Suppressor macrophage treated with lipopolysaccharide for 1 hour (primary cell): ENCODE results near the gene ANKRD36.
"Not testable (repeated sequence)": the region's sequence is repeated elsewhere in the genome, so short reads cannot be mapped to it uniquely, and the experiment has no call there.

Source experiments
- DNase-seq, 3 donors: peaks; one replicate each; pipeline ENCODE4 v3.0.0-alpha.2; 2020 to 2022

ANKRD36 gene

DNA sequence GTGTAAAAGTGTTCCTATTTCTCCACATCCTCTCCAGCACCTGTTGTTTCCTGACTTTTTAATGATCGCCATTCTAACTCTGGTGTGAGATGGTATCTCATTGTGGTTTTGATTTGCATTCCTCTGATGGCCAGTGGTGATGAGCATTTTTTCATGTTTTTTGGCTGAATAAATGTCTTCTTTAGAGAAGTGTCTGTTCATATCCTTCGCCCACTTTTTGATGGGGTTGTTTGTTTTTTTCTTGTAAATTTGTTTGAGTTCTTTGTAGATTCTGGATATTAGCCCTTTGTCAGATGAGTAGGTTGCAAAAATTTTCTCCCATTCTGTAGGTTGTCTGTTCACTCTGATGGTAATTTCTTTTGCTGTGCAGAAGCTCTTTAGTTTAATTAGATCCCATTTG is 16.1 kb downstream of the ANKRD36 start:
- not testable (repeated sequence) for DNase-seq

DNA sequence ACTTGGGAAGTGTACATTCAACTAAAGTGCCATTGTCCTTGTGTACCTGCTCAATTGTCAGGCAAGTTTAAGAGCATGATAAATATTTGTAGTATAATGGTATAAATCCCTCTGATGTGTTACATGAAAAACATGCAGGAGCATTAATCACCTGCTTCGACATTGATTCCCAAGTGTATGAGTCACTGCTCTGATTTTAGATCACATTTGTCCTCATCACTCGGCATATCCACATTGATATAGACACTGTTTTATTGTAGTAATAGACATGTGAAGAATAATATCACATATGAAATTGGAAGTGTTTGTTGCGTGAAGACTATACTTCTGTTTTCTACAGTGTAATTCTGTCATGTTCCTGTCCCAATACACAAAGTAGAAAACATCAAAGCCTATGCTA is 31.1 kb downstream of the ANKRD36 start:
- DNase-seq, result not testable (repeated sequence)

DNA sequence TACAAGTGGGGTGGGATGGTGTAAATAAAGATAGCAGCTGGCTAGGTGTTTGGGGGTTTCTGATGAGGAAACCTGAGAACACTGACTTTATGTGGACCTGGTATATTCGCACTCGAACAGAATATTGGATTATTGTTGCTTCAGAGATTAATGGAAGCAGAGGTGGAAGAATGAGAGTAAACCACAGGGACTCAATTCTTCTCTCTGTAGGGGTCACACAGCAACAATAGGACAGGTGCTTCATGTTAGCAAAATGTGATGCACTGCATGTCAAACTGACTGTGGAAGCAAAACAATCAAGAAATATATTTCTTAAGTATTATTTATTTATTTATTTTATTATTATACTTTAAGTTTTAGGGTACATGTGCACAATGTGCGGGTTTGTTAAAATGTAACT is 53.6 kb downstream of the ANKRD36 start:
- not testable (repeated sequence) for DNase-seq

DNA sequence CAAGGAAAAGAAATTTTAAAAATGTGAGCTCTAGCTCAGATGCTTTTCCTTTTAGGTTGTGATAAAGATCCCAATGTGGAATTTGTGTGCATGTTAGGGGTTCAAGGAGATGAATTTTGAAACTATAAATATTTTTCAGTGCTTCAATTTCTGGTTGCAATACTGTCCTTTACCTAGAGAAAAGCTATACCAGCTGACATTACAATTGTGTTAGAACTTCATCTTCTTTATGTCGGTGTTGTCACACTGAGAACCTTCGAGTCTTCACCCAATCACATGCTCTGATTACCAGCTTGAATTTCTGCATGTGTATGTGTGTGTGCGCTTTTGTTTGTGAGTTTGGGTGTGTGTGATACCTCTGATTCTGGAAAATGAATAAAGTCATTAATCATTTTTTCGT is 55.0 kb downstream of the ANKRD36 start:
- DNase-seq, result not testable (repeated sequence)

DNA sequence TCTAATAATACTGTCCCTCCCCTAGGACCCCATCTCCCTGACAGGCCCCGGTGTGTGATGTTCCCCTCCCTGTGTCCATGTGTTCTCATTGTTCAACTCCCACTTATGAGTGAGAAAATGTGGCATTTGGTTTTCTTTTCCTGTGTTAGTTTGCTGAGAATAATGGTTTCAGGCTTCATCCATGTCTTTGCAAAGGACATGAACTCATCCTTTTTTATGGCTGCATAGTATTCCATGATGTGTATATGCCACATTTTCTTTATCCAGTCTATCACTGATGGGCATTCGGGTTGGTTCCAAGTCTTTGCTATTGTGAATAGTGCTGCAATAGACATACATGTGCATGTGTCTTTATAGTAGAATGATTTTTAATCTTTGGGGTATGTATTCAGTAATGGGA is 55.6 kb downstream of the ANKRD36 start:
- DNase-seq, result not testable (repeated sequence)

DNA sequence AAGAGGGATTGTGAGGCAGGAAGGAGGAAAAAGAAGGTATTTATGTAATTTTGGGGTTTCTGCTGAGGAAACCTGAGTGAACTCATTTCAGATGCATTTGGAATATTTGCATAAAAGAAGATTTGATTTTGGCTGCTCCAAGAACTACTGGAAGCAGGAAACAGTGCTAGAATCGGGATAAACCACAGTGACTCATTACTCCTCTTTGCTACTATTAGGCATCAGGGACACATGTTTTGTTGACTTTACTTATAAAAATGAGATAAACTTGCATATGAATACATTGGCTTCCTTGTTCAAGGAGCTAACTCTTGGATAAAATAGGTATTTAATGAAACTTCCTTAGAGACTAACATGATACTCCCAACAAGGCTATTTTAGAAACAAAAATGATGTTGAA is 67.4 kb downstream of the ANKRD36 start:
- DNase-seq, result not testable (repeated sequence)

DNA sequence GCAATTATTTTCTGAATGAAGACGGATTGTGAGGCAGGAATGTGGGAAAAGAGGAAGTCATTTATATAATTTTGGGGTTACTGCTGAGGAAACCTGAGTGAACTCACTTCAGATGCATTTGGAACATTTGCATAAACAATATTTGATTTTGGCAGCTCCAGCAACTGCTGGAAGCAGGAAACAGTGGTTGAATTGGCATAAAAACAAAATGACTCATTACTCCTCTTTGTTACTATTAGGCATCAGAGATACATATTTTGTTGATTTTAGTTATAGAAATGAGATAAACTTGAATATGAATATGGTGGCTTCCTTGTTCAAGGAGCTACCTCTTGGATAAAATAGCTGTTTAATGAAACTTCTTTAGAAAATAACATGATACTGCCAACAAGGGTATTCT is 82.4 kb downstream of the ANKRD36 start:
- DNase-seq, result not testable (repeated sequence)

DNA sequence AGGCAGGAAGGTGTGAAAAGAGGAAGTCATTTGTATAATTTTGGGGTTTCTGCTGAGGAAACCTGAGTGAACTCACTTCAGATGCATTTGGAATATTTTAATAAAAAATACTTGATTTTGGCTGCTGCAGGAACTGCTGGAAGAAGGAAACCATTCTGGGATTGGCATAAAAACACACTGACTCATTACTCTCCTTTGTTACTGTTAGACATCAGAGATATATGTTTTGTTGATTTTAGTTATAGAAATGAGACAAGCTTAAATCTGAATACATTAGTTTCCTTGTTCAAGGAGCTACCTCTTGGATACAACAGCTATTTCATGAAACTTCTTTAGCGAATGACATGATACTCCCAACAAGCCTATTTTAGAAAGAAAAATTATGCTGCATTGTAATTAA is 84.3 kb downstream of the ANKRD36 start:
- DNase-seq, result not testable (repeated sequence)

DNA sequence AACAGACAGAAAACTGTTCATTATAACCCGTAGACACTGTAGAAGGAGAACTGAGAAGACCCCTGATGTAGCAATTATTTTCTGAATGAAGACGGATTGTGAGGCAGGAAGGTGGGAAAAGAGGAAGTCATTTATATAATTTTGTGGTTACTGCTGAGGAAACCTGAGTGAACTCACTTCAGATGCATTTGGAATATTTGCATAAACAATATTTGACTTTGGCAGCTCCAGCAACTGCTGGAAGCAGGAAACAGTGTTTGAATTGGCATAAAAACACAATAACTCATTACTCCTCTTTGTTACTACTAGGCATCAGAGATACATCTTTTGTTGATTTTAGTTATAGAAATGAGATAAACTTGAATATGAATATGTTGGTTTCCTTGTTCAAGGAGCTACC is 87.9 kb downstream of the ANKRD36 start:
- DNase-seq, result not testable (repeated sequence)

DNA sequence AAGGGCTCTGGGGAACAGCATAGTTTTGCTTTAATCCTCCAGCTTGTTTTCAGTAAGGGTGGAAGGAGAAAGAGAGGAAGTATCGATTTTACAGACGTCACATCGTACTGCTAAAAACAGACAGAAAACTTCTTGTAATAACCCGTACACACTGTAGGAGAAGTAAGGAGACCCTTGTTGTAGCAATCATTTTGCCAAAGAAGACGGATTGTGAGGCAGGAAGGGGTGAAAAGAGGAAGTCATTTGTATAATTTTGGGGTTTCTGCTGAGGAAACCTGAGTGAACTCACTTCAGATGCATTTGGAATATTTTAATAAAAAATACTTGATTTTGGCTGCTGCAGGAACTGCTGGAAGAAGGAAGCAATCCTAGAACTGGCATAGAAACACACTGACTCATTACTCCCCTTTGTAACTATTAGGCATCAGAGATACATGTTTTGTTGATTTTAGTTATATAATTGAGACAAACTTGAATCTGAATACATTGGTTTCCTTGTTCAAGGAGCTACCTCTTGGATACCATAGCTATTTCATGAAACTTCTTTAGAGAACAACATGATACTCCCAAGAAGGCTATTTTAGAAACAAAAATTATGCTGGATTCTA is 89.8 kb downstream of the ANKRD36 start:
- DNase-seq, result peak in 1 of 3 donors; percentile 13

DNA sequence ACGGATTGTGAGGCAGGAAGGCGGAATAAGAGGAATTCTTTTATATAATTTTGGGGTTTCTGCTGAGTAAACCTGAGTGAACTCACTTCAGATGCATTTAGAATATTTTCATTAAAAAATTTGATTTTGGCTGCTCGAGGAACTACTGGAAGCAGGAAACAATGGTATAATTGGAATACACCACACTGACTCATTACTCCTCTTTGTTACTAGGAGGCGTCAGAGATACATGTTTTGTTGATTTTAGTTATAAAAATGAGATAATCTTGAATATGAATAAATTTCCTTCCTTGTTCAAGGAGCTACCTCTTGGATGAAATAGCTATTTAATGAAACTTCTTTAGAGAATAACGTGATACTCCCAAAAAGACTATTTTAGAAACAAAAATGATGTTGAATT is 97.4 kb downstream of the ANKRD36 start:
- no peak for DNase-seq

DNA sequence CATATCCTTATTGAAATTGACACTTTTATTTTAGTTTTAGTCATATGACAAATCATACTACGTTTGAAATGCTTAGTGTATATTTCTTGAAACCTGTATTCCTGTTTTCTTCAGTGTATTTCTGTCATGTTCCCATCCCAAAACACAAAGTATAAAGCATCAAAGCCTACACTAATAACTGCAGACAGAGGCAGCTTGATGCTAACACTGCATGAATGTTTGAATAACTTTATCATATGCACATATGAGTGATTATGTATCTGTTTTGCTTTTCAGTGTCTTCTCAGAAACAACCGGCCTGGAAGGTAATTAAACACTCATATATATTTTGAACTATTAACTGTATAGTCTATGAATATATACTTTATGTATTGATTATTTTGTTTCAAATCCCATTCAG is 102.1 kb downstream of the ANKRD36 start:
- DNase-seq, result not testable (repeated sequence)

DNA sequence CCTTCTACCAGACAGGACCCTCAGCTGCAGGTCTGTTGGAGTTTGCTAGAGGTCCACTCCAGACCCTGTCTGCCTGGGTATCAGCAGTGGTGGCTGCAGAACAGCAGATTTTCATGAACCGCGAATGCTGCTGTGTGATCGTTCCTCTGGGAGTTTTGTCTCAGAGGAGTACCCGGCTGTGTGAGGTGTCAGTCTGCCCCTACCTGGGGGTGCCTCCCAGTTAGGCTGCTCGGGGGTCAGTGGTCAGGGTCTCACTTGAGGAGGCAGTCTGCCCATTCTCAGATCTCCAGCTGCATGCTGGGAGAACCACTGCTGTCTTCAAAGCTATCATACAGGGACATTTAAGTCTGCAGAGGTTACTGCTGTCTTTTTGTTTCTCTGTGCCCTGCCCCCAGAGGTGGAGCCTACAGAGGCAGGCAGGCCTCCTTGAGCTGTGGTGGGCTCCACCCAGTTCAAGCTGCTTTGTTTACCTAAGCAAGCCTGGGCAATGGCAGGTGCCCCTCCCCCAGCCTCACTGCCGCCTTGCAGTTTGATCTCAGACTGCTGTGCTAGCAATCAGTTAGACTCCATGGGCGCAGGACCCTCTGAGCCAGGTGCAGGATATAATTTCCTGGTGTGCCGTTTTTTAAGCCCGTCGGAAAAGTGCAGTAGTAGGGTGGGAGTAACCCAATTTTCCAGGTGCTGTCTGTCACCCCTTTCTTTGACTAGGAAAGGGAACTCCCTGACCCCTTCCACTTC is 118.1 kb downstream of the ANKRD36 start:
- not testable (repeated sequence) for DNase-seq

DNA sequence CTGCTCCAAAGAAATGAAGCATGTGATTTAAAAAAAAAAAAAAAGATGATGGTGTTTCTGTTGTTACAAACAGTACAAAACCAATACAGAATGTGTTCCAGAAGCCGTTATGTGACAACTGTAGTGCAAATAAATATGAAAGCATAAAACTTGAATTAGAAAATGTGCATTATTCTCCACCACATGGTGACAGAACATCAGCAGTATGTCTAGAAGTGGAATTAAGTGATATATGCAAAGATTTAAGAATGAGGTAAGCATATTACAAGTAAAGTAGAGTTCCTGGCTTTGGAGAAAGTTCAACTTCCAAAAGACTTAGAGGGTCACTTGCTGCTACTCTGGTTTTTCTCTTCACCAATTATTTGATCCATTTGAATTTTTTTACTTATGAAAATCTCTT is 120.0 kb downstream of the ANKRD36 start:
- not testable (repeated sequence) for DNase-seq

DNA sequence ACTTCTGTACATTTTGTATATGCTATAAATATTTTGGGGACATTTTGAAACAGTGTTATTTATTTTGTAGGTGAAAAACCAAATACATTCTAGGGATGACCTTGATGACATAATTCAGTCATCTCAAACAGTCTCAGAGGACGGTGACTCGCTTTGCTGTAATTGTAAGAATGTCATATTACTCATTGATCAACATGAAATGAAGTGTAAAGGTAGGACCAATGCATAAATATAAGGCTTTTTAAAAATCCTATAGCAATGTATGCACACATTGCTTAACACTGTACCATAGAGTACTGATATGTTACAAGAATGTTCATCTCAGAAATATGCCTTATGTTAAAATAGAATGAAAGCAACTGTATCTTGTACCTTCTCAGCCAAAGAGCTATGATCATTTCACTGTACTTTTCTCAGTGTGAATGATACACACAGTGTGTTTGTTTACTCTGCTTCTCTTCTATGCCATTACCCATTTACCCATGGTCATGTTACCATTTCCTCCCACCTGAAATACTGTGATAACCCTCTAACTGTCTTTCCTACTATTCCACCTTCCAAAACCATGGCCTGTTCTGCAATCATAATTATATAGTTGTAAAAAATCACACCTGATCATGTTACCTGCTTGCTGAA is 120.8 kb downstream of the ANKRD36 start:
- DNase-seq, result not testable (repeated sequence)

DNA sequence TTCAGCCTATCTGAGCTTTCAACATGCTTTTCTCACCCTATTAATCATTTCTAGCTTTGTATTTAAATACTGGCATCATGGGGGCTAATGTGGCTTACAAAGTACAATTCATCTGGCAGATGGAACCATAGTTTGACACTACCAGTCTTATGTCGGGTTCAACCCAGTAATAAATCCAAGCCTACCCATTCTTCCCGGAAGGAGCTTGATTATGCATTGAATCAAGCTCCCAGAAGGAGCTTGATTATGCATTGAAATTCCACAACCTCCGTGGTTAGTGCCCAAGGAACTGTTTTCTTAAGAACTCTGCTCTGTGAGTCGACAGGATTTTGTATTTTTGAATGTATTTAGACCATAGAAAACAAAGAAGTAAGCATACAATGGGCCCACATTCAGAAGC is 148.2 kb downstream of the ANKRD36 start:
- not testable (repeated sequence) for DNase-seq

DNA sequence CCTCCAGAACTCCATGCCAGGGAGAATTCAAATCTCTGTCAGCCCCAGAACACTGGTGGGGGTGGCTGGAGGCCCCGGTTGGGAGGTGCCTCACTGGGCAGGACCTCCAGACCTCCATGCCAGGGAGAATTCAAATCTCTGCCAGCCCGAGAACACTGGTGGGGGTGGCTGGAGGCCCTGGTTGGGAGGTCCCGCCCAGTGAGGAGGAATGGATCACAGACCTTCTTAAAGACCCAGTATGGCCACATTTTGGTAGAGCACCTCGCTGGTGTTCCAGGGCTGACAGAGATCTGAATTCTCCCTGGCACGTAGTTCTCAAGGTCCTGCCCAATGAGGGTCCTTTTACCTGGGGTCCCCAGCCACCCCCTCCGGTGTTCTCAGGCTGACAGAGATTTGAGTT is 153.5 kb downstream of the ANKRD36 start:
- DNase-seq, result not testable (repeated sequence)

DNA sequence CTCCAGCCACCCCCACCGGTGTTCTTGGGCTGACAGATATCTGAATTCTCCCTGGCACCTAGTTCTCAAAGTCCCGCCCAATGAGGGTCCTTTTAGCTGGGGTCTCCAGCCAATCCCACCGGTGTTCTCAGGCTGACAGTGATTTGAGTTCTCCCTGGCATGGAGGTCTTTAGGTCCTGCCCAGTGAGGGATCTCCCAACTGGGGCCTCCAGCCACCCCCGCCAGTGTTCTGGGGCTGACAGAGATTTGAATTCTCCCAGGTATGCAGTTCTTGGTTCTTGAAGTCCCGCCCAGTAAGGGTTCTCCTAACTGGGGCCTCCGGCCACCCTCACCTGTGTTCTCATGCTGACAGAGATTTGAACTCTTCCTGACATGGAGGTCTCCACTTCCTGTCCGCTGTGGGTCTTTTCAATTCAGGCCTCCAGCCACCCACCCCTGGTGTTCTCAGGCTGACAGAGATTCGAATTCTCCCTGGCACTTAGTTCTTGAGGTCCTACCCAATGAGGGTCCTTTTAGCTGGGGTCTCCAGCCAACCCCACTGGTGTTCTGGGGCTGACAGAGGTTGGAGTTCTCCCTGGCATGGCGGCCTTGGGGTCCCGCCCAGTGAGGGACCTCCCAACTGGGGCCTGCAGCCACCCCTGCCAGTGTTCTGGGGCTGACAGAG is 154.6 kb downstream of the ANKRD36 start:
- DNase-seq, result peak in 1 of 3 donors; percentile 8

DNA sequence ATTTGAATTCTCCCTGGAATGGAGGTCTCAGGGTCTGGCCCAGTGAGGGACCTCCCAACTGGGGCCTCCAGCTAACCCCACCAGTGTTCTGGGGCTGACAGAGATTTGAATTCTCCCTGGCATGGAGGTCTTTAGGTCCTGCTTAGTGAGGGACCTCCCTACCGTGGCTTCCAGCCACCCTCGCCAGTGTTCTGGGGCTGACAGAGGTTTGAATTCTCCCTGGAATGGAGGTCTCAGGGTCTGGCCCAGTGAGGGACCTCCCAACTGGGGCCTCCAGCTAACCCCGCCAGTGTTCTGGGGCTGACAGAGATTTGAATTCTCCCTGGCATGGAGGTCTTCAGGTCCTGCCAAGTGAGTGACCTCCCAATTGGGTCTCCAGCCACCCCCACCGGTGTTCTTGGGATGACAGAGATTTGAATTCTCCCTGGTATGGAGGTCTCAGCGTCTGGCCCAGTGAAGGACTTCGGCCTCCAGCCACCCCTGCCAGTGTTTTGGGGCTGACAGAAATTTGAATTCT is 155.2 kb downstream of the ANKRD36 start:
- DNase-seq, result peak in 1 of 3 donors; percentile 0

DNA sequence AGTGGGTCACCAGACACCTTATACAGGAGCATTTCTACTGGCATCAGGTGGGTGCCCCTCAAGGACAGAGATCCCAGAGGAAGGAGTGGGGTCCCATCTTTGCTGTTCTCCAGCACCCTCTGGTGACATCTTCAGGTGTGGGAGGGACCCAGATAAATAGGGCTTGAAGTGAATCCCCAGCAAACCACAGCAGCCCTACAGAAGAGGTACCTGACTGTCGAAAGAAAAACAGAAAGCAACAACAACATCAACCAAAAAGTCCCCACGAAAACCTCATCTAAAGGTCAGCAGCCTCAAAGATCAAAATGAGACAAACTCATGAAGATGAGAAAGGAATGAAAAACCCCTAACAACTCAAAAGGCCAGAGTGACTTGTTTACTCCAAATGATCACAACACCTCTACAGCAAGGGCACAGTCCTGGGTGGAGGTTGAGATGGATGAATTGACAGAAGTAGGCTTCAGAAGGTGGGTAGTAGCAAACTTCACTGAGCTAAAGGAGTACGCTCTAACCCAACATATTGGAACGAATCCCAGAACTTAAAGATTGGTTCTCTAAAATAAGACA is 163.4 kb downstream of the ANKRD36 start:
- DNase-seq, result not testable (repeated sequence)

DNA sequence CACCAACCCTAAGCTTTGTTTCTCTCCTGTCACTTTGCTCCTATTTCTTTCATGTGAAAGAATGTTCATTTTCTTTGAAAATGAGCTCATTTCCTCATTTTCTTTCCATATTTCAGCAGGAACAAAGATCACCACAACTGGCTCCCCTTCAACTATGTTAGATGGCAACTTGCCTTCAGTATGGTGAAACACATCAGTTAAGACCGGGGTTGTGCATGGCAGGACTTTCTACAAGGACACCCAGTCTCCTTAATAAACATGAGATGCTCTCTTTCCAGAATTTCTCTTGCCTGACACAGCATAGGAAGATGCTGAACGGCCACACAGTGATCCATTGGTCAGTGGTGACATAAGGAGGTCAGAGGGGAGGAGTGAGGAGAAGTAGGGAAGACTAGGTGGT is 172.2 kb downstream of the ANKRD36 start:
- DNase-seq, result not testable (repeated sequence)

DNA sequence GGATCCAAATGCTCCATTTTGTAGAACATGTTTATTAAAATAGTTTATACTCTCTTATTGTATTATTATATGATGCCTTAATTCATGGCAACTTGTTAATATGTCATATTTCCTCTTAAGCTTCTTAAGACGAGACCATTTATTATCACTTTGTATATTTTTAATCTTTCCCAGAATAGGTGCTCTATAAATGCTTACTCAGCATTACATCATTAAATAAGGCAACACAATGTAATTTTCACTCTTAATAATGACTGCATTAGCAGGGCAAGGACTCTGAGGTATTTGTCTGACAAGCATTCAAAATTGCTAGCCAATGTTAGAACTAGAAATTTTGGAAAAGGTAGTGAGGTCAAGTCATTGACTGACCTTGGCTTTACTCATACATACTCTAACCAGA is 180.7 kb downstream of the ANKRD36 start:
- DNase-seq, result not testable (repeated sequence)
